ENCODE data around the gene SOX2. TPM values are rescaled to one million over a fixed set of nuclear protein-coding genes. Genes with fewer than 3 reads are reported as not detected.

The SOX2 gene
- total RNA-seq, 4 donors from 2014 or later, result 21.3 to 54.8 (median 43.5) TPM

GRCh38 chr3:181738551-181738950 lies 26.8 kb downstream of the SOX2 start:
- intact Hi-C loops (cut with DNase I), result no loop called here
- 80 to 92% methylated on average over 5 of the region's 5 CpGs for WGBS, 2 donors

GRCh38 chr3:181739628-181740027 lies 27.9 kb downstream of the SOX2 start:
- no peak for DNase-seq
- intact Hi-C loops (cut with DNase I), result no loop called here
- Histone ChIP-seq H3K27ac (no peak overlapping the region), H3K4me3 (no peak overlapping the region), H3K4me1 (no peaks in the 10 kb centered on the region), H3K9me3 (no peaks in the 10 kb centered on the region), H3K27me3 (peaks cover 0 to 13% (median 0%) of the 10 kb centered on the region in 4 donors), H3K36me3 (no peaks in the 10 kb centered on the region)
- TF ChIP-seq CTCF (IDR thresholded peaks at IDR 0.05) (no peak), POLR2A (IDR thresholded peaks at IDR 0.05) (no peak)
- 40 to 54% methylated on average over 4 of the region's 4 CpGs for WGBS, 2 donors

More at GRCh38 chr3:181738551-181738950, 26.8 kb downstream of the SOX2 start:
- no peaks in the 10 kb centered on the region for H3K36me3 ChIP-seq
- no peak for DNase-seq
- peaks cover 0 to 13% (median 0%) of the 10 kb centered on the region in 4 donors for H3K27me3 ChIP-seq
- no peaks in the 10 kb centered on the region for H3K9me3 ChIP-seq
- H3K4me3 ChIP-seq, result no peak overlapping the region
- H3K4me1 ChIP-seq, result no peaks in the 10 kb centered on the region
- TF ChIP-seq CTCF (IDR thresholded peaks at IDR 0.05) (no peak), POLR2A (IDR thresholded peaks at IDR 0.05) (no peak)
- no peak overlapping the region for H3K27ac ChIP-seq

- H3K27me3 ChIP-seq, result peaks cover 0 to 13% (median 0%) of the 10 kb centered on the region in 4 donors
- H3K4me3 ChIP-seq, result no peak overlapping the region
- no peak for TF ChIP-seq POLR2A (IDR thresholded peaks at IDR 0.05)
- TF ChIP-seq CTCF (IDR thresholded peaks at IDR 0.05), result no peak
- no peaks in the 10 kb centered on the region for H3K9me3 ChIP-seq
- no peak for DNase-seq
- WGBS, 2 donors, result 41 to 48% methylated on average over 5 to 6 of the region's 6 CpGs
- intact Hi-C loops (cut with DNase I), result no loop called here
- H3K27ac ChIP-seq, result no peak overlapping the region
- H3K4me1 ChIP-seq, result no peaks in the 10 kb centered on the region
- no peaks in the 10 kb centered on the region for H3K36me3 ChIP-seq
Observed at GRCh38 chr3:181741417-181741816, 29.7 kb downstream of the SOX2 start.

GRCh38 chr3:181752202-181752671 lies 40.5 kb downstream of the SOX2 start:
- Histone ChIP-seq H3K27ac (no peak overlapping the region), H3K27me3 (peaks cover 0 to 28% (median 0%) of the 10 kb centered on the region in 4 donors), H3K4me3 (no peak overlapping the region), H3K36me3 (no peaks in the 10 kb centered on the region), H3K4me1 (no peaks in the 10 kb centered on the region), H3K9me3 (no peaks in the 10 kb centered on the region)
- 74 to 94% methylated on average over 5 of the region's 5 CpGs for WGBS, 2 donors
- intact Hi-C loops (cut with DNase I), result no loop called here
- TF ChIP-seq CTCF (IDR thresholded peaks at IDR 0.05) (no peak), POLR2A (IDR thresholded peaks at IDR 0.05) (no peak)
- DNase-seq, result no peak

- H3K4me1 ChIP-seq, result no peaks in the 10 kb centered on the region
- H3K9me3 ChIP-seq, result no peaks in the 10 kb centered on the region
- DNase-seq, result no peak
- WGBS, 2 donors, result 68 to 75% methylated on average over 3 of the region's 3 CpGs
- intact Hi-C loops (cut with DNase I), result no loop called here
- H3K27ac ChIP-seq, result no peak overlapping the region
- no peak overlapping the region for H3K4me3 ChIP-seq
- H3K27me3 ChIP-seq, result peaks cover 0 to 28% (median 0%) of the 10 kb centered on the region in 4 donors
- TF ChIP-seq CTCF (IDR thresholded peaks at IDR 0.05), result no peak
- no peak for TF ChIP-seq POLR2A (IDR thresholded peaks at IDR 0.05)
- H3K36me3 ChIP-seq, result no peaks in the 10 kb centered on the region
Observed at GRCh38 chr3:181753391-181753790, 41.7 kb downstream of the SOX2 start.

Data from esophagus squamous epithelium (tissue), 5 donors.